GM18499 (cell line): ENCODE results near the gene RFX6.

Experiments used
- ATAC-seq: cut with Tn5 transposase; IDR thresholded peaks from one replicate; pipeline ENCODE4 v1.9.1; 2021; ENCODE audit warnings: moderate number of reproducible peaks; ENCODE audit not compliant: insufficient read depth, unreplicated experiment

Gene RFX6

GRCh38 chr6:116888732-116889360, 11.8 kb downstream of the RFX6 start:
- no peak for ATAC-seq

DNA sequence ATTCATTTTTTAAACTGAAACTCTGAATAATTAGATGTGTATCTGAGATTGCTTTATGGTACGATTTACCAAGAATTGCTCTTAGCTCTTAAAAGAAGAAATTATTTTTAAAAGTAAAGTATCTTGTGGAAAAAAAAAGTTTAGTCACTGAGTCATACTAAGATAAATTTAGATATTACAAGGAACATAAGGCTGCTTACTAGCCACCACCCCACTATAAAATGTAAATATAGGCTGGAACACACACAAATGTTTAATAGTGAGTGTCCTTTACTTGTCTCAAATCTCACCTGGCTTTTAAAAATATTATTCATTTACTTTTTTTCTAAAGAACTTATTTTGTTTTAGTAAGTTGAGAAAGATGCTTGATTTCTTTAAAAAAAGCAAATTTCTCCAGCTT, 17.6 kb downstream of the RFX6 start:
- no peak for ATAC-seq

GRCh38 chr6:116895935-116896334, 18.9 kb downstream of the RFX6 start:
- ATAC-seq: no peak

DNA sequence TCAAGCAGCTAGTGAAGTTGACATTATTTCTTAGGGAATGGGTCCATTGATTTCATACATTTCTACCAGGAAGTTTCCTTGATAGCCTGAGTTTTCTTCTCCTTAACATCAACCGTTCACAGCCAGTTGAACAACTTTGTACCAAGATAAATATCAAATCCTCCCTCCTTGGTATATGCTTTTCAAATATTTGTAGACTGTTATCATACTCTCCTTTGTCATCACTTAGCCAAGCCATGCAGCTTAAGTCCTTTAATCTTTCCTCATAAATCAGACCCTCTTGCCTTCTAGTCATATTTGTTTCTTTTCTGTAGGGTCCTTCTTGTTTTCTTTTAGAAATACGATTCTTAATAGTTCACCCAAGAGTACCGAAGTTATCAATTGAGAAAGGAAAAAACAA, 25.6 kb downstream of the RFX6 start:
- ATAC-seq: no peak

- no peak for ATAC-seq
These were observed 46.0 kb downstream of the RFX6 start for GRCh38 chr6:116922853-116923548.

- no peak for ATAC-seq
These were observed 47.2 kb downstream of the RFX6 start for GRCh38 chr6:116924245-116924644.

DNA sequence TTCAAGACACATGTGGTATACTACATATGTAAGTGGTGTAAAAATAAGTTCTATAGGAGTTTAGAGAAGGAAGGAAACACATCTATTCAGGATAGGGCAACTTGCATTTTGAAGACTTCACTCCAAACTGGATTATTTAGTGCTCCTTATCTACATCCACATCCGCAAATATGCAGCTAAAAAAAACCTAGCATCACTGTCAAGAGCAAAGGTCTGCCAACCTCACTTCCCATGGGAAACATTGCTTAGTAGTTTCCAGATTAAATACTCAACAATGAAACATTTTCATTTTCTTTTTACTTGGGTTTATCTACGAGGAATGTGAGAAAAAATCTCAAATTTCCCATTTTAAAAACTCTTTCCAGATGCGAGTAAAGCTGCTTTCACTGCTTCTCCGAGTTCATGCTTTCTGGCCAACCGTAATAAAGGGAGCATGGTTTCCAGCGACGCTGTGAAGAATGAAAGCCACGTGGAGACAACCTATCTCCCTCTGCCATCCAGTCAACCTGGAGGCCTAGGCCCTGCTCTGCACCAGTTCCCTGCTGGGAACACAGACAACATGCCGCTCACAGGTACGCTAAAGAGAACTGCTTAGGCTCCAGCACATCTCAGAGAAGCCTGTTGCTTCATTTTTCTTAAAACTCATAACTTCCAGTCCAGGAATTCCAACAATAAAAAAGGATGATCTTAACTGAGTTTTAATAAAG, 48.2 kb downstream of the RFX6 start:
- no peak for ATAC-seq

DNA sequence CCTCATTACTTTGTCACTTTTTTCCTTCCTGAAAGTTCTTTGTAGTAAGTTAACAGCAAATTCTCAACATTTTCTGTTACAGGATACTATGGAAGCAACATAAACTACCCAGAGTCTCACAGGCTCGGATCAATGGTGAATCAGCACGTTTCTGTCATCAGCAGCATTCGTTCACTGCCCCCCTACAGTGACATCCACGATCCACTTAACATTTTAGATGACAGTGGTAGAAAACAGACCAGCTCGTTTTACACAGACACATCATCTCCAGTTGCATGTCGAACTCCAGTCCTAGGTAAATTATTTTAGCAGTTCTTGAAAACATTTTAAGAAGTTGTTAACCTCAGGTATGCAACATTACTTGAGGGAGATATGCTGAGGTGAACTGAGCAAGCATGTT, 51.6 kb downstream of the RFX6 start:
- ATAC-seq: no peak

DNA sequence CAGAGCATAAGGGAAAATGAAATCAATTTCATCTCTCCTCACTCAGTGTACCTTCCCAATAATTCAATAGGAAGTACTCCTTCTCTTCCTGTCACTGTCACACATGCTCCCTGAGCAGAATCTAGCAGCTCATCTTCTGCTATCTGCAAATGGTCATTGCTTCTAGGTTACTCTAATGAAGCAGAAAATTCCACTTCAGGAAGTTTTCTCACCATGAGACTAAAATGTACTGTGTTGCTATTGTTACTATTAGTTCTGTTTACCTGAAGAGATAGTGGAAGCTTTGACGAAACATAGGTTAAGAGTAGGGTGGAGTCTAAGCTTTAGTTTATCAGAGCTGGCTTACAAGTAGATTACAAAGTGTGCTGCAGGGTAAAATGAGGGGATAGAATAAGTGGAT, 52.8 kb downstream of the RFX6 start:
- no peak for ATAC-seq

DNA sequence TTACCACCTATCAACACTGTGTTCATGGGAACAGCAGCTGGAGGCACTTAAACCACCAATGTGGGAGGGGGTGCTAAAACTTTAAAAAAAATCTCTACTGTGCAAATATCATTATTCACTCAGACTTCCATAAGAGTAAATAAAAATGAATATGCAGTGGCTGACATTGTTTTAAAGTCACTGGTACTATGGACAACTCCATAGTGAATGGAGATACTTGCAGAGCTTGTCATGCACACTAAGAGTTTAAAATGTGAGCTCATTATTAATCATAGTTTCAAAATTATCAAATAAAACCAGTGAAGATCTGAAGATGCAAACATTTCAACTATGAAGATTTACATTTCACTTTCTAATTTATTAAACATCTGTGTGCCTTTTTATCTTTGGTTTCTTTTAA, 54.4 kb downstream of the RFX6 start:
- ATAC-seq: no peak

DNA sequence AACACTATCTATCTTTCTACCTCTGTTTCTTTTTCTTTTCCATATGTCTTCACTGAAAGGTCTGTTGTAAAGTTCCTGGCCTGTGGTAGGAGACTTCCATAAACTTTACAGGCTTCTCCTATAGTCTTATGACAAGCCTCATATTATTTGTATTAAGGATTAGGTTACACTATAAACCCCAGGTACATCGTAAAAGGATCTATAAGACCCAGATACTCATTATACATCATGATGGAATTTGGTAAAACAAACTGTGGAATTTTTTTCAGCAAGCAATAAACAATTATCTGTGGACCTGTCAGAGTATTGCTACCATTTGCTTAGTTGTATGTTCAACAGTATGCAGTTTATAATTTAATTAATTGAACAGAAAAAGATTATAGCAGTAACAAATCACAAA, 55.5 kb downstream of the RFX6 start:
- ATAC-seq: no peak

DNA sequence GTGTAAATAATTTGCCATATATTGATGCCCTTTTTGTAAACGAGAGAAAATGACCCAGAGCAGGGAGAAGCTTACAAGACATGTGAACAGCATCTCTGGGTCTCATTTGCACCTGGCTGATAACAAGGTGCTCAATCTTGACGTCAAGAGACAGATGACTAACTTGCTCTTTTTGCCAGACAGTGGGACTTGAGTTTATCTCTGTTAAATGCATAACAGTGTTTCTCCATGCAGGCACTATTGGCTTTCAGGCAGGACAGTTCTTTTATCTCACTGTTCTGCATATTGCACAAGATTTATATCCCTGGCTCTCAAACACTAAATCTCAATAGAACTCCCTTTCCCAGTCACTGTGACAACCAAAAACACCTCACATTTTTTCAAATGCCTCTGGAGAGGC, 56.4 kb downstream of the RFX6 start:
- no peak for ATAC-seq

DNA sequence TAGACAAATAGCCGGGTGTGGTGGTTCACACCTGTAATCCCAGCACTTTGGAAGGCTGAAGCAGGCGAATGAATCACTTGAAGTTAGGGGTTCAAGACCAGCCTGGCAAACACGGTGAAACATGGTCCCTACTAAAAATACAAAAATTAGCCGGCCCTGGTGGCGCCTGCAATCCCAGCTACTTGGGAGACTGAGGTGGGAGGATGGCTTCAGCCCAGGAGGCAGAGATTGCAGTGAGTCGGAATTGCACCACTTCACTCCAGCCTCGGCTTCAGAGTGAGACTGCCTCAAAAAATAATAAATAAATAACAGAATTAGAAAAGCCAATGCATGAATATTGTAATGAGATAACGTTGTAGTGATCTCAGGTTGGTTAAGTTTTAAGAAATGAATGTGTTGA, 61.3 kb downstream of the RFX6 start:
- ATAC-seq: no peak

GRCh38 chr6:116941727-116942126, 64.7 kb downstream of the RFX6 start:
- no peak for ATAC-seq

GRCh38 chr6:116945809-116946208, 68.8 kb downstream of the RFX6 start:
- ATAC-seq: no peak

- ATAC-seq: no peak
These were observed 71.7 kb downstream of the RFX6 start for GRCh38 chr6:116948533-116949304.

- ATAC-seq: no peak
These were observed 72.9 kb downstream of the RFX6 start for GRCh38 chr6:116949964-116950363.

GRCh38 chr6:116954335-116954734, 77.3 kb downstream of the RFX6 start:
- ATAC-seq: no peak

DNA sequence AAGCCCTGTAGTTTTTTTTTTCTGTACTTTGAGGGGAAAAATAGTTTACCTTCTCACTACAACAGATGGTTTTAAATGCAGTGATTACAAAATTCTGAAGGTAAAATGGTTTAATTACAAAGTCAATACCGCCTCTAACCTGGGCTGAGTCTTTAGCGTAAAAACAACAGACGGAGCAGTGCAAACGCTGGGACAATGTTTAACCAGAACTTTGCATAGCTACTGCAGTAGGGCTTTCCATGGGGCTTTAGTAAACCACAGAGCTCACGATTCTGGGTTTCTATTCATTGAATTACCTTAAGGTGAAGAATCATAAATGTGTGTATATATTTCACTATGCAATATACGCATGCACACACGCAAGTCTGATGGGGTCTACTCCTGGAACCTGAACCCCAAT, 77.9 kb downstream of the RFX6 start:
- ATAC-seq: no peak

DNA sequence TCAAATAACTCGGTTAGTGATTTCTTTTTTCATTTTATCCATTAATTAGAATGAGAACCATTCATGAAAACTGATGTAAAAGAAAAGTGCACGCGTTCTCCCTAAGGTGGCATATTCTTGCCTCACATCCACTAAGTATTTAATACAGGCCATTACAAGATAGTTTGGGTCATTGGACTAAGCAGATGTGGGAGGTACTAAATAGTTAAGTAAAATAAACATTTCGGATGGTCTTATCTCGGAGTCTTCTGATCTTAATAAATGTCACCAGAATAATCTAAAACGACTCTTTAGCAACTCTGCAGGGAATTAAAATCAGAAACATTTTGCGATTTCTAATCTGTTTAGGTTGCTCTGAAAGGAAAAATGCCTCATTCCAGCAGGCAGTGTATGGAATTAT, 78.7 kb downstream of the RFX6 start:
- no peak for ATAC-seq

- no peak for ATAC-seq
These were observed 86.9 kb downstream of the RFX6 start for GRCh38 chr6:116963972-116964371.
